PFSK-1 (cell line): ENCODE data around the gene OTUD1.

ENCODE experiments used
- FOXP2 ChIP-seq: optimal IDR thresholded peaks from 2 replicates; pipeline ENCODE3; 2011; ENCODE audit warnings: borderline replicate concordance, control low read depth, inconsistent platforms; ENCODE audit not compliant: insufficient read depth; ENCODE audit errors: extremely low read length, extremely low read depth
- POLR2AphosphoS5 ChIP-seq: IDR thresholded peaks from 2 replicates; pipeline ENCODE4 v1.6.1; 2012; ENCODE audit warnings: low read depth, mild to moderate bottlenecking, control low read depth, low read length, moderate library complexity
- SIN3A ChIP-seq: IDR thresholded peaks from 2 replicates; pipeline ENCODE4 v1.6.1; 2012; ENCODE audit warnings: mild to moderate bottlenecking, low read length, moderate library complexity, borderline replicate concordance; ENCODE audit not compliant: insufficient read depth
- TAF1 ChIP-seq: IDR thresholded peaks from 2 replicates; pipeline ENCODE4 v1.6.1; 2012; ENCODE audit warnings: low read length, control low read depth, borderline replicate concordance; ENCODE audit not compliant: insufficient read depth
- TF ChIP-seq, protein P1 (sequence below), 2 experiments: IDR thresholded peaks; 2 replicates each; pipeline versions ENCODE4 v1.6.1 to v1.8.0; 2011 to 2012; ENCODE audit warnings: low read depth in 2 of 2, low read length in 2 of 2, control low read depth in 1 of 2, inconsistent platforms in 1 of 2, mild to moderate bottlenecking in 1 of 2, moderate library complexity in 1 of 2; ENCODE audit not compliant: insufficient read depth in 1 of 2

DNA sequence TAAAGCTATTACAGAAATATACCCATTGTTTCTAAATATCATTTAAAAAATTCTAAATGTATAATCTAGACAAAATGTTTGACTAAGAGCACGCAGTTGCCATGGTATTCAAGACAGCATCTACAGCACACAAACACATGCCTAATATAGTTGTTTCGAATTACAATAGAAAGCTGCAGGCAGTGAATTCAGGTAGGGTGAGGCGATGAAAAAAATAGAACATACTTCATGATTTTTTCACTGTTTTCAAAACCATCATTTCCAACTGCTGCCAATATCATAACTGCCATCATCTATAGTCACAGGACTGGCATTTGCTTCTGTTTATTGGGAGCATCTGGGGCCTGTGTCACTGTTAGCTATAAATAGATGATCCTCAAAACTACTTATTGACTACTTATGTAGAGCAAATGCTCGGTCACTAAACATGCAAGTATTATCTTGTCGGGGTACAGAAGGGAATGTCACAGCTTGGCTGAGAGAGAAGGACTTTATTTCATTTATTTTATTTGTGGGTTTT is 34.4 kb upstream of the OTUD1 start:
- TF ChIP-seq SIN3A (no peak), POLR2AphosphoS5 (no peak), FOXP2 (no peak), TAF1 (no peak)
- TF ChIP-seq, protein P1, sequence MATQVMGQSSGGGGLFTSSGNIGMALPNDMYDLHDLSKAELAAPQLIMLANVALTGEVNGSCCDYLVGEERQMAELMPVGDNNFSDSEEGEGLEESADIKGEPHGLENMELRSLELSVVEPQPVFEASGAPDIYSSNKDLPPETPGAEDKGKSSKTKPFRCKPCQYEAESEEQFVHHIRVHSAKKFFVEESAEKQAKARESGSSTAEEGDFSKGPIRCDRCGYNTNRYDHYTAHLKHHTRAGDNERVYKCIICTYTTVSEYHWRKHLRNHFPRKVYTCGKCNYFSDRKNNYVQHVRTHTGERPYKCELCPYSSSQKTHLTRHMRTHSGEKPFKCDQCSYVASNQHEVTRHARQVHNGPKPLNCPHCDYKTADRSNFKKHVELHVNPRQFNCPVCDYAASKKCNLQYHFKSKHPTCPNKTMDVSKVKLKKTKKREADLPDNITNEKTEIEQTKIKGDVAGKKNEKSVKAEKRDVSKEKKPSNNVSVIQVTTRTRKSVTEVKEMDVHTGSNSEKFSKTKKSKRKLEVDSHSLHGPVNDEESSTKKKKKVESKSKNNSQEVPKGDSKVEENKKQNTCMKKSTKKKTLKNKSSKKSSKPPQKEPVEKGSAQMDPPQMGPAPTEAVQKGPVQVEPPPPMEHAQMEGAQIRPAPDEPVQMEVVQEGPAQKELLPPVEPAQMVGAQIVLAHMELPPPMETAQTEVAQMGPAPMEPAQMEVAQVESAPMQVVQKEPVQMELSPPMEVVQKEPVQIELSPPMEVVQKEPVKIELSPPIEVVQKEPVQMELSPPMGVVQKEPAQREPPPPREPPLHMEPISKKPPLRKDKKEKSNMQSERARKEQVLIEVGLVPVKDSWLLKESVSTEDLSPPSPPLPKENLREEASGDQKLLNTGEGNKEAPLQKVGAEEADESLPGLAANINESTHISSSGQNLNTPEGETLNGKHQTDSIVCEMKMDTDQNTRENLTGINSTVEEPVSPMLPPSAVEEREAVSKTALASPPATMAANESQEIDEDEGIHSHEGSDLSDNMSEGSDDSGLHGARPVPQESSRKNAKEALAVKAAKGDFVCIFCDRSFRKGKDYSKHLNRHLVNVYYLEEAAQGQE (IDR thresholded peaks at IDR 0.05; ENCODE audit: insufficient read depth in 1 of 2, low read depth in 2 of 2, low read length in 2 of 2) = no peak
